ENCODE results near the gene PITPNC1.
"Not testable (repeated sequence)": the region's sequence is repeated elsewhere in the genome, so short reads cannot be mapped to it uniquely, and the experiment has no call there.

The PITPNC1 gene

GRCh38 chr17:67635681-67636080, 258.6 kb downstream of the PITPNC1 start:
- no peak for FAIRE-seq

- no peak for FAIRE-seq
Measured at GRCh38 chr17:67636312-67636711, 259.2 kb downstream of the PITPNC1 start.

- no peak for FAIRE-seq
Measured at GRCh38 chr17:67636834-67637520, 259.9 kb downstream of the PITPNC1 start.

GRCh38 chr17:67637901-67638641, 261.0 kb downstream of the PITPNC1 start:
- no peak for FAIRE-seq

GRCh38 chr17:67638871-67639270, 261.8 kb downstream of the PITPNC1 start:
- FAIRE-seq: no peak

GRCh38 chr17:67639555-67639954, 262.5 kb downstream of the PITPNC1 start:
- no peak for FAIRE-seq

- FAIRE-seq: no peak
Measured at GRCh38 chr17:67639979-67640378, 262.9 kb downstream of the PITPNC1 start.

- FAIRE-seq: no peak
Measured at GRCh38 chr17:67642488-67642887, 265.4 kb downstream of the PITPNC1 start.

- no peak for FAIRE-seq
Measured at GRCh38 chr17:67644061-67644460, 267.0 kb downstream of the PITPNC1 start.

GRCh38 chr17:67645195-67645594, 268.1 kb downstream of the PITPNC1 start:
- not testable (repeated sequence) for FAIRE-seq

GRCh38 chr17:67646472-67646871, 269.4 kb downstream of the PITPNC1 start:
- FAIRE-seq: no peak

- FAIRE-seq: no peak
Measured at GRCh38 chr17:67647482-67647881, 270.4 kb downstream of the PITPNC1 start.

GRCh38 chr17:67648032-67648905, 271.2 kb downstream of the PITPNC1 start:
- FAIRE-seq: no peak

GRCh38 chr17:67648906-67649295, 271.8 kb downstream of the PITPNC1 start:
- not testable (repeated sequence) for FAIRE-seq

- no peak for FAIRE-seq
Measured at GRCh38 chr17:67649891-67650290, 272.8 kb downstream of the PITPNC1 start.

GRCh38 chr17:67651218-67651579, 274.1 kb downstream of the PITPNC1 start:
- not testable (repeated sequence) for FAIRE-seq

GRCh38 chr17:67652433-67652832, 275.4 kb downstream of the PITPNC1 start:
- no peak for FAIRE-seq

GRCh38 chr17:67655478-67656148, 278.5 kb downstream of the PITPNC1 start:
- no peak for FAIRE-seq

- no peak for FAIRE-seq
Measured at GRCh38 chr17:67656494-67657203, 279.6 kb downstream of the PITPNC1 start.

- no peak for FAIRE-seq
Measured at GRCh38 chr17:67657596-67657995, 280.5 kb downstream of the PITPNC1 start.

GRCh38 chr17:67658265-67658664, 281.2 kb downstream of the PITPNC1 start:
- FAIRE-seq: no peak

GRCh38 chr17:67659028-67659427, 281.9 kb downstream of the PITPNC1 start:
- FAIRE-seq: no peak

Data from TTC549 (cell line).